Left cardiac atrium (tissue), 4 donors: ENCODE data around the gene CMIP. TPM values are rescaled to one million over a fixed set of nuclear protein-coding genes. Genes with fewer than 3 reads are reported as not detected.
"Not testable (repeated sequence)": the region's sequence is repeated elsewhere in the genome, so short reads cannot be mapped to it uniquely, and the experiment has no call there.

Experiments
- ATAC-seq, 2 donors: fragments of 200-7000 bp; cut with Tn5 transposase; one replicate each; pipeline ENCODE4 v1.9.1; 2020; ENCODE audit warnings: mild to moderate bottlenecking in 2 of 2, moderate library complexity in 2 of 2
- DNase-seq: peaks from one replicate; pipeline ENCODE4 v3.0.0-alpha.2; 2020
- intact Hi-C, 2 donors: fragments of 100-400 bp; cut with DNase I; formaldehyde crosslinking; loops; one replicate each; pipeline versions ENCODE4 v1.14.1 to v1.15.1; 2022 to 2023
- total RNA-seq, 2 donors: library from RNA; stranded (reverse); fragmentation: NEBNext Ultra II Directional; extraction: Animal tissue kit (Norgen Biotek cat#: 25700); gene quantifications; one replicate each; pipeline ENCODE4 v1.2.1, GENCODE V29; 2021
- donor health status: DM: no; HTN: yes; CAD: no.
- donor health status: DM: no; HTN: yes; CAD: no; lungs with severe emphysema.
- donor health status: DM: yes; HTN: yes; CAD: no.
- donor health status: Dilated cardiomyopathy.

CMIP gene
- total RNA-seq, 2 donors from 2014 or later = 18.1 to 34.9 TPM

DNA sequence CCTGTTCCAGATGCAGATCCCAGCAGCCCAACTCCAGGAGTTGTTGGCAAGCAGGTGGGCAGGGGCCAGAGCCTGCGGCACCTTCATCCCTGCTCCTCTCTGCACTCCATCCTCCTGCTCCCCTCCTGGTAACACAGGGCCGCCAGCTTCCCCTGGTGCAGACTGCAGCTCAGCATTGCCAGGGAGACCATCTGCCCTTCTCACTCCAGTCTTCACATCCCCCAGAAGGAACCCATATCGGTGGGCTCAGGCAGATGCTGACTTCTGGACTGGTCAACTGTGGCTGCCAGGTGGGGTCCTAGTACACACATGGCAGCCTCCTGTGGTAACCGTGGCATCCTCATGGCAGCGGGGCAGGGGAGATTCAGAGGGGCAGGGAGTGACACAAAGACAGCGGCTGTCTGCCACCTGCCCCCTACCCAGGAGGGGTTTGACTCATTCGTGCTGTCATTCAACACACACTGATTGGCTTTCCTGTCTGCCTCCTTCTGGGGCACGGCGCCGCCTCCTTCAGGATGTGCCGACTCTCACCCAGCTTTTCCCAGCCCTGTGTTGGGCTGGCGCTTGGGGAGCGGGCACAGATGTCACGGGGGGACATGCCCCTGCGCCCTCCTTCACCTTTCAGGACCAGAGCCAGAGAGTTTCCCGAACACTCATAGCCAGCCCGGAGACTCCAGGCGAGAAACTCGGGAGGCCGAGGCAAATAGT, 120.9 kb downstream of the CMIP start:
- no peak for DNase-seq
- intact Hi-C loops = no loop called here
- no peak for ATAC-seq

DNA sequence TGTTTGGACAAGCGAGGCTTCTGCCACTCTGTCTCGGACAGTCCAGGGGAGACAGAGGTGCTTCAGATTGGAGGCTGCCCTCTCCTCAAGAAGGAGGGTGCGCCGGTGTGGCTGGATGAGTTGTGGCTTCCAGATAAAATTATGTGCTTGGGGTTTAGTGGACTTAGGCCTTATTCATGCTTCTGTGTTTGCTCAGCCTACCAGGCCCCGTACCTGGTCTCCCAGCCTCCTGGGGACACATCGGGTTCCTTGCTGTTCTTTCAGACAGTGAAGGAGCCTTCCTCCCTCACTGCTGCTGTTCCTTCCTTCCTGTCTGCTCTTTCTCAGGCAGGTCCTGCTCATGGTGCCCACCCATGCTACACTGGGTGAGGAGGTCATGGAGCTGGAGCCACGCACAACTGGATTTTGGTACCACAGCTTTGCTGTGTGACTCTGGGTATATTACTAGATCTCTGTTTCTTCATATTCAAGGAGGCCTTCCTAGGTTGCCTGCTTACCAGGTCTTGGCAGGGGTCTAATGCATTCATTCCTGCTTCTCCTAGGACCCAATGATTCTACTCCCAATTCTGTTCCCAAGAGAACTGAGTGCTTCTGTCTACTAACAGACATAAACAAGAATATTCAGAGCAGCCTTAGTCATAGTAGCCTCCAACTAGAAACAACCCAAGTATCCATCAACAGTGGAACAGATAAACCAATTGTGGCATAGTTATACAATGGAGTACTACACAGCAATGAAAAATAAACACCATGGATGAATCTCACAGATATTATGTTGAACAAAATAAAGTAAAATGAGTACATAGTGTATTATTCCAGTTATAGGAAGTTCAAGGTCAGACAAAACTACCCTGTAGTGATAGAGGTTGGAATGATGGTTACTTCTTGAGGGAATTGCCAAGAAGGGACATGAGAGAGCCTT, 121.7 kb downstream of the CMIP start:
- DNase-seq (no peak), ATAC-seq (no peak)
- intact Hi-C loops = no loop called here

DNA sequence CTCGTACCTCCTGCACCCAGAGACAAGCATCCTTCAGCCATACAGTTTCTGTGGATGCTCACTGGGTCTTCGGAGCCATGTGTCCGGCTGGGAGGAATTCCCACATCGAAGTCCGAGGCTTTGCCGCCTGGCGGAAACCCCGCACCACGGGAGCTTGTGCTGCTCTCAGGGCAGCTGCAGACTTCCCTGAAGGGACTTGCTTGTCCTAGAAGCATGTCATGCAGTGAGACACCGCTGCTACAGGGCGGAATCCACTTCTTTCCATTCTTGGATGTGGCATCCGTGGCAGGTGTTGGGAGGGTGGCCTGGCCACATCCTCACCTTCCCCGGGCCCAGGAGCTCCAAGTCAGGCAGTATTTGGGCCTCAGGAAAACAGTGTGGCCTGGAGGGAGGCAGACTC, 122.5 kb downstream of the CMIP start:
- DNase-seq (no peak), ATAC-seq (no peak)
- intact Hi-C loops = no loop called here

DNA sequence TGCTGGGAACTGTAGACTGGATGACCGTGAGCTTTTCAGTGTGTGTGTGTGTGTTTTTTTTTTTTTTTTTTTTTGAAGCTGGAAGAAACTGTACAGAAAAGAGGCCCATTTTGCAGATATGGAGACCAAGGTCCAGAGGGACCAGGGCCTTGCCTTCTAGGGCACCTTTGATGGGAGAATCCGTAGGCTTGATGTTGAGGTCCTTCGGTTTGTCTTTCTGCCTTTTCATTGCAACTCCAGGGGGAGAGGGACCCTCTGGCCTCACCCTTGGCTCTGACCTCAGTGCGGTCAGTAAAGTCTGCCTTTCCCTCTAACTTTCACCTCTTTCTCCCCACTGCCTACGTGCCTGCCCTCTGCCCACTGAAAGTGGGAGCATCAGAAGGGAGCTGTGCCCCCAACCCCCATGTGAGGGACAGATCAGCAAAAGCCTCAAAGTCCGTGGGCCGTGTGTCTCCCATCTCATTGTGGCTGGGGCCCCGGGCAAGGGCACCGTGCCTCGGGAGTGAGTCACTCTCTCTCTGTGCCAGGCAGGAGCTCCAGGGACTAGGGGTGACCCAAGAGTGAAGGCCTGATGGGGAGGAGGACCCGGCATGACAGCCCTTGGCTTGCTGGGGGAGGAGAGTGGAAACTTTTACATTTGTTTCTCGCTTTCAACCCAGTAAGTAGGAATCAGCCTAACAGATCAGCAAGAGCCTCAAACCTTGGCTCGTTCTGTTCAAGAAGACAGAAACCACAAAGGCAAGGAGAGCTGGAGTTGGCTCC, 123.6 kb downstream of the CMIP start:
- intact Hi-C loops = no loop called here
- ATAC-seq (peak; percentile 82 to 87), DNase-seq (peak; percentile 43)

DNA sequence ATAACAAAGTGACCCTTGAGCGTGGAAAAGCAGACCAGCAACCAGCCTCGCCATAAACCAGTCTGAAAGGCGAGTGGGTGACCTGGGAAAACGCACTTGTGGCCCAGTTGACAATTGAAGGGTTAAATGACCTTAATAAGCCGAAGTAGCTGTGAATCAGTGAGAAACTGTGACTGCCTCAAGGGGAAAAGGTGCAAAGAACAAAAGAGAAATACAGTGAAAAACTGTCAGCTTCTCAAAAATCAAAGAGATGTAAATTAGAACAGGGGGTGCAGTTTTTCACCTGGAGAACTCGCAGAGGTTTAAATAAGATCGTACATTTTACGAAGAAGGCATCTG, 124.1 kb downstream of the CMIP start:
- no peak for DNase-seq
- no peak for ATAC-seq
- intact Hi-C loops = no loop called here

DNA sequence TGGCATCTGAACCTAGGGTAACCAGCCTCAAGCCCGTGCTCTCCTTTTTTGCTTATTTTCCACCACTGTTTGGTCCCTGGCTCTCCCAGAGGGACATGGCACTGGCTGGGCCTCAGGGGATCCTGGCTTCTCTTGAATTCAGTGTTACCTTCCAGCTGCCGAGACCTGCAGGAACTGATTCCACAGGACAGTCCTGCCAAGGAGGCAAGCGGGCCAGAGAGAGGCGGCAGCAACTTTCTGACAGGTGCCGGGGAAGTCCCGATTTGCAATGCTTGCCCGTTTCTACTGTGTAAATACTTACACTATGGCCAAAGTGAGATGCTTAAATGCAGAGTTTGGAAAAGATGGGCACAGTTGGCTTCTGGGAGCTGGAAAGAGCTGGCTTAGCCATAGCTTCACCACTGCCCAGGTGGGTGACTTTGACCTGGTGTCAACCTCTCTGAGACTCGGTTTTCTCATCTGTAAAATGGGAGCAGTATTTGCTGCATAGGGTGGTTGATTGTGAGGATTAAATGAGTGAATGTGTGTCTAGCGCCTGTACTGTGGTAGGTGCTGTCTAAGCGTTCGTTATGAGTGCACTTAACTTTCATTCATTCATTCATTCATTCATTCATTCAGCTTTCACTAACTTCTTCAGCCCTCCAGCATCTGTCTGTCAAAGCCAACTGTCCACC, 124.9 kb downstream of the CMIP start:
- ATAC-seq (no peak), DNase-seq (no peak)
- intact Hi-C loops = no loop called here

DNA sequence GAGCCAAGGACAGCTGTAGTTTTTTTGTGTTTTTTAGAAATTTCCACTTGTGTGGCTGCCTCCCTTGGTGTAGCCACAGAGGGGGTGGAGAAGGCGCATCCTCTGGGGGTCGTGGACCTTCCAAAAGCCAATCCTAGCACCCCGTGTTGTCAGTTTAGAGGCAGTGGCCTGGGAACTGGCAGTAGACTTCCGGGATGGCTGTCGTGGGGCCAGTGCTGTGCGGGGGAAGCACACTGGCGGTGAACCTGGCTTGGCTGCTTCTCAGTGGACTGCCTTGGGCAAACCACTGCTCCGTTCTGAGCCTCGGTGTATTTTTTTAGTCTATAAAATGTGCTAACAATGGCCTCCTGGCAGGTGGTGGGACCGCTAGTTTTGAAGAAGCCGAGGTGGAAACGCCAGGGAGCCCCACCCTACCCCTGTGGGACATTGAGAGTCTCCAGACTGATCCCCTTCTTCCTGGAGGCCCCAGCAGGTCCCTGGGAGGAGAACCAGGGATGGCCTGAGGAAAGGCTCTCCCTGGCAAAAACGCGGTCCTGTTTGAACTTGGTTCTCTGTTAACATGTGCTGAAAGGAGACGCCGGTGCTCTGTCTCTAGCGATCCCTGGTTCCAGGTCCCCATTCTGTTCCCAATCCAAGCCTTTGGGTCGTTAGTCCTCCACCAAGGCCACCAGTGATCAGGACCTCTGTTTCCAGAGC, 125.7 kb downstream of the CMIP start:
- no peak for ATAC-seq
- intact Hi-C loops = no loop called here
- DNase-seq = no peak

DNA sequence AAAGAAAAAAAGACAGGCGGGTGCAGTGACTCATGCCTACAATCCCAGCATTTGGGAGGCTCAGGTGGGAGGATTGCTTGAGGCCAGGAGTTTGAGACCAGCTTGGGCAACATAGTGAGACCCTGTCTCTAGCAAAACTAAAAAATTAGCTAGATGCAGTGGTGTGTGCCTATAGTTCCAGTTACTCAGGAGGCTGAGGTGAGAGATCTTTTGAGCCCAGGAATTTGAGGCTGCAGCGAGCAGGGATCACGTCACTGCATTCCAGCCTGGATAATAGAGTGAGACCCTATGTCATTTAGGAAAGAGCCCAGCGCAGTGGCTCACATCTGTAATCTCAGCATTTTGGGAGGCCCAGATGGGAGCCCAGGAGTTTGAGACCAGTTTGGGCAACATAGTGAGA, 126.6 kb downstream of the CMIP start:
- ATAC-seq = no peak
- no peak for DNase-seq
- intact Hi-C loops = no loop called here

DNA sequence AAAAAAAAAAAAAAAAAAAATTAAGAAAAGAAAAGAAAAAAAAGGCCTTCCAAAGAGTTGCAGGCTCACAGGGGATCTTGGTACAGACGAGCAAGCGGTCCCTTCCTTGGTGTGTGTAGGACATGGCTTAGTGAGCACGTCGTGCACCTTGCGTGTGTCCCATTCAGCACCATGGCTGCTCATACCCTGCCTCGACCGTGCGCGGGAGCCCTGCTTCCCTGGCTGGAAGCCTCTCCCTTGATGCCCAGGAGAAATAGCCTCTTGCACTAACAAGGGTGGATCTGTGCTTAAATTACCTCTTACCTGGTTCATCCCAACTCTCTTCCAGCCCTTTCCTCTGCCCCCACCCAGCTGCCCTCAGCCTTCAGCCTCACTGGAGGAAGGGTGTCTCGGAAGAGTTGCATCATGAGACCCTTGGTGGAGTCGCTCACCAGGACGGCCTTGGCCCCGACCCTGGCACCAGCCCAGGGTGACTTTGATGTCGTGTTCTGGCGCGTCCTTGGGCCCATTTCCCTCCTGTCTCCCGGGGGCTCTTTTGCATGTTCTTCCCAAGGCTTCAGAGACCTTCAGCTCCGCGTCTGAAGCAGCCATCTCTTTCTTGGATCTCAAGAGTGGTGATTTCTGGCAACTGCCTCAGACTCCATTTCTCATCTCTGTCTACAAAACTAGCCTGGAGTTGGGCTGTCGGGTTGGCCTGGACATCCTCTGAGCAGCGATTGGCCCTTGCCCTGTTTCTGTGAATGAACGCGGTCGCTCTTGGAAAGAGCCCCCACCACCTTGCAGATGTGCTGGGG, 127.2 kb downstream of the CMIP start:
- DNase-seq = no peak
- intact Hi-C loops = no loop called here
- ATAC-seq = no peak

DNA sequence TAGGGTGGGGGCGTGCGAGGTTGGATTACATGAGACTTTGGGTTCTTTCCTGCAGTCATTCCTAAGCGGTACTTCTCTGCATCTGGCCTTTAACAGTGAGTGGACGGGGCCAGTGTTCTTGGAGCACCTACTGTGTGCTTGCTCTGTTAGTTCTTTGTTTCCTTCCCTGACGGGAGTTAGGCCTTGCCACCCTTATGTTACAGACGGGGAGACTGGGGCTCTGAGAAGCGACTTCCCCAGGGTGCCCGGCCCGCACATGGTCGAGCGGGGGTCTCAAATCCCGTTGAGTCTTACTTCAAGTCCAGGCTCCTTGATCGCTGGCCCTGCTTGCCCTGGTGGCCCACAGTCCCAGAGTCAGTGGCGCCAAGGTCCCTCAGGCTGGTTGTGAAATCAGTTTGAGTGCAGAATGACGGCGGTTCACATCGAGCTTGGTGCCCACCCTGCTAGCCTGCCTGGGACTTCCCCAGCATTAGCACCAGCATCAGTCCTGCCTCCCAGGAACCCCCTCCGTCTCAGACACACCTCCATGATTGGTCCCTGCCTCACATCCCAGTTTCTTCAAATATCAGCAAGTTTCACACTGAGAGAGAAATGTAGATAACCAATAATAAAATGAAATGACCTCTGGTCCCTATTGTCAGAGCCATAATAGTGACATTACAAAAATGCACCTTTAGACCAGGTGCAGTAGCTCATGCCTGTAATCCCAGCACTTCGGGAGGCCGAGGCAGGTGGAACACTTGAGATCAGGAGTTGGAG, 128.0 kb downstream of the CMIP start:
- intact Hi-C loops = no loop called here
- DNase-seq = no peak

DNA sequence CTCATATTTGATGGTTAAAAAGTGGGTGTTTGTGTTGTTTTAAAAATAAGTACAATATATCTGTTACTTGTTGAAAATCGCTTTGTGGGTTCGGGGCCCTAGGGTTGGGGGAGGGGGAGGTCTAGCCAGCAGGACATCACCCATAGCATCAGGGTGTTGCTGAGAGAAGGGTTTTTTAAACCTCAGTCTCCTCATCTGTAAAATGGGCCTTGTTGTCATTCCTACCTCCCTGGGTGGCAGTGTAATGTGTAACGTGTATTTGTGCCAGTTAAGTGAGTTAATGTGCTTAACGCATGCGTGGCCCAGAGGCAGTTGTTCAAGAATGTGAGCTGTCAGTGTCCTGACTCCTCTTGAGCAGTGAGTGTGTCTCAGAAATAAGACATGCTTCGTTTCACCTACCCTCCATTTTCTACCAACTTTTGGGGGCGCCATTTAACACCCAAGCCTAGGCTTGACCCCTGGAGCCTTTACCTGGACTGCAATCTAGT, 129.0 kb downstream of the CMIP start:
- ATAC-seq (no peak), DNase-seq (no peak)
- intact Hi-C loops = no loop called here

More for the DNA sequence above, 128.0 kb downstream of the CMIP start:
- ATAC-seq = no peak

DNA sequence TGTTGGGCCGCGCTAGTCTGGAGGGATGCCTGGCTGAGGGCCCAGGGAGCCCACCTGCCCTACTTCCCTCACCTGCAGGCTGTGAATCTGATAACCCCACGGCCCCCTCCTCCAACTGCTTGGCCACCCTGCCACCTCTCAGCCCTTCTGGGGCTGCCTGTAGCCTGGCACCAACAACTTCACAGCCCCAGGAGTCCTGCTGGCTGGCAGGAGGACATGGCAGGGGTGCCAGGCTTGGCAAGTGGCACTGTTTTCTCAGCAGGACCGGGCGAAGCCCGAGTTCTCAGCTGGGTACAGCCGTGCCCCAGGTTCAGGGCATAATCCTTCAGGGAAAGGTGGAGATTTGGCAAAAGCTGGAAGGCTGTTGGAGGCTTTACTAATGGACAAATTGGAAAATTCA, 129.6 kb downstream of the CMIP start:
- DNase-seq = no peak
- peak in 1 of 2 donors; percentile 30 for ATAC-seq
- intact Hi-C loops = no loop called here

DNA sequence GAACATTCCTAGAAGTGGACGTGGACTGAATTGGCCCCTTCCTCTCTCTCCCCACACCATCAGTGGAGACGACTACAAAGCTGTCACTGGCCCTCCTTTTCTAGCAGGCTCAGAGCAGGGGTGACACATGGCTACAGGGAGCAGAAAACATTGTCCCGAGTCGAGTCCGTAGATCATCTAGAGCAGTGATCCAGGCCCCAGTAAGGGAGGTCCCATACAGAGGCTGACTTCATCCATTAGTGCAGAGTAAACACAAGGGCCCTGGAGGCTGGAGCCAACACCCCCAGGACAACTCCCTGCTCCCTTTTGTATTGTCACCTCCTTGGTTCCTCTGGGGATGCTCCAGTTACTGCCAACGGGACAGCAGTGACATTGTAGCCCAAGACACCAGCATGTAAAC, 130.7 kb downstream of the CMIP start:
- no peak for ATAC-seq
- no peak for DNase-seq
- intact Hi-C loops = no loop called here

DNA sequence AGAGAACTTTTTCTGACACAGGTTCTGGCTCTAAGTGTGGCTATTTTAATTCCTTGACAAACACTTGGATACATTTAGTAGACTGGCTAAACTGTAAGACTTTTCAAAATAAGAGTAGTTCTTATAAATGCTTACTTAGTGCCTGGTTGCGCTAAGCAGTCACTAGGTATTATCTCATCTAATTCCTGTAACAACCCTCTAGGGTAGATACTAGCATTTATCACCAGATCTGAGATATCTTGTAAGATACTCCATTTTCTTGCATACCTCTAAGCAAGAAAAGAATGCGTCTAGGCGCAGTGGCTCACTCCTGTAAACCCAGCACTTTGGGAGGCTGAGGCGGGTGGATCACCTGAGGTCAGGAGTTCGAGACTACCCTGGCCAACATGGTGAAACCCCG, 131.2 kb downstream of the CMIP start:
- intact Hi-C loops = no loop called here
- ATAC-seq (no peak), DNase-seq (no peak)

DNA sequence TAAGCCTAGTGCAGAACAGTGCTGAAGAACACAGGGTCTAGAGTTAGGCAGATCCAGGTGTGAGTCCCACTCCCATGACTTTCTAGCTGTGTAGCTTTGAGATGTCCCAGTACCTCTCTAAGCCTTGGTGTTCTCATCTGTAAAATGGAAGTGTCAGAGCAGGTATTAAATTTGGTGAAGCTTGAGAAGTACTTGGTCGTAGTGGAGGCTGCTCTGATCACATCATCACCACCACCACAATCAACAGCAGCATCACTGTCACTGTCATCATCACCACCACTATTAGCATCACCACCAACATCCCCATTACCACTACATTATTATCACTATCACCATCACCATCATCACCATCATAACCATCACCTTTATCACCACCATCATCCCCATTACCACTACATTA, 132.1 kb downstream of the CMIP start:
- ATAC-seq (no peak), DNase-seq (no peak)
- intact Hi-C loops = no loop called here

DNA sequence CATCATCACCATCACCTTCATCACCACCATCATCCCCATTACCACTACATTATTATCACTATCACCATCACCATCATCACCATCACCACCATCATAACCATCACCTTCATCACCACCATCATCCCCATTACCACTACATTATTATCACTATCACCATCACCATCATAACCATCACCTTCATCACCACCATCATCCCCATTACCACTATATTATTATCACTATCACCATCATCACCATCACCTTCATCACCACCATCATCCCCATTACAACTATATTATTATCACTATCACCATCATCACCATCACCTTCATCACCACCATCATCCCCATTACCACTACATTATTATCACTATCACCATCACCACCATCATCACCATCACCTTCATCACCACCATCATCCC, 132.7 kb downstream of the CMIP start:
- intact Hi-C loops, ATAC-seq, DNase-seq: not testable (repeated sequence)

DNA sequence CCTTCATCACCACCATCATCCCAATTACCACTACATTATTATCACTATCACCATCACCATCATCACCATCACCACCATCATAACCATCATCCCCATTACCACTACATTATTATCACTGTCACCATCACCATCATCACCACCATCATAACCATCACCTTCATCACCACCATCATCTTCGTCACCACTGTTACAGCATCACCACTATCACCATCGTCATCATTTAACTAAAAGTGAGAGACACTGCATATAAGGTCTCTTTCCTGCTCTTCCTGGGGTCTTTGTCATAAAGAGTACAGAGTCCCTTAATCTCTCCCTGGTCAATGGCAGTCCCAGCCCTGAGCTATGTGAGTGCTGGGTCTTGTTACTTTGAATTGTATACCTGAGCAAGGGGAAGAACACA, 133.5 kb downstream of the CMIP start:
- intact Hi-C loops = no loop called here
- DNase-seq (no peak), ATAC-seq (no peak)
